Stimulated activated CD4-positive, alpha-beta T cell treated with anti-CD3 and anti-CD28 coated beads, Interleukin-1b, Interleukin-23, amount 100 ng/mL, for 48 hours (primary cell): ENCODE results near the gene PAQR6.
A peak's percentile ranks its signal among the peaks of the same experiment; 100 is the strongest.

Experiments used
- DNase-seq: peaks from one replicate; pipeline ENCODE4 v3.0.0-alpha.2; 2020

PAQR6 gene

GRCh38 chr1:156247460-156248322 is at the start of gene PAQR6:
Gene PAQR6, minus strand, starts transcription at chr1:156248056. Its CDS starts 1,325 bp downstream, at chr1:156246731.
- no peak for DNase-seq

GRCh38 chr1:156295391-156295947 is 47.6 kb upstream of the PAQR6 start, which contains the start of gene GLMP:
Gene GLMP, minus strand, starts transcription at chr1:156295679. Its CDS starts 34 bp downstream, at chr1:156295645.
- DNase-seq, result peak; percentile 51

- no peak for DNase-seq
These were observed 46.0 kb upstream of the PAQR6 start for GRCh38 chr1:156293895-156294294.

GRCh38 chr1:156293098-156293434 is 45.2 kb upstream of the PAQR6 start:
- DNase-seq, result no peak

- DNase-seq, result peak; percentile 26
These were observed 43.6 kb upstream of the PAQR6 start for GRCh38 chr1:156291226-156292061.

- no peak for DNase-seq
These were observed 42.0 kb upstream of the PAQR6 start for GRCh38 chr1:156289857-156290256.

- no peak for DNase-seq
These were observed 38.2 kb upstream of the PAQR6 start for GRCh38 chr1:156286061-156286460.

GRCh38 chr1:156285437-156285836 is 37.6 kb upstream of the PAQR6 start:
- no peak for DNase-seq

GRCh38 chr1:156284757-156285156 is 36.9 kb upstream of the PAQR6 start:
- no peak for DNase-seq

- DNase-seq, result no peak
These were observed 36.3 kb upstream of the PAQR6 start, which contains the start of gene TMEM79 for GRCh38 chr1:156284112-156284511. Gene TMEM79, plus strand, starts transcription at chr1:156284325. Its CDS starts 902 bp downstream, at chr1:156285227.

- DNase-seq, result no peak
These were observed 35.7 kb upstream of the PAQR6 start for GRCh38 chr1:156283521-156283920.

GRCh38 chr1:156282479-156283222 is 34.8 kb upstream of the PAQR6 start, which contains the start of gene SMG5:
Gene SMG5, minus strand, starts transcription at chr1:156282825. Its CDS starts 145 bp downstream, at chr1:156282680.
- DNase-seq, result peak; percentile 97

GRCh38 chr1:156281693-156282478 is 34.0 kb upstream of the PAQR6 start:
- DNase-seq, result peak; percentile 39

GRCh38 chr1:156281281-156281680 is 33.4 kb upstream of the PAQR6 start:
- DNase-seq, result peak; percentile 72

- DNase-seq, result no peak
These were observed 32.0 kb upstream of the PAQR6 start for GRCh38 chr1:156279837-156280236.

- DNase-seq, result no peak
These were observed 29.1 kb upstream of the PAQR6 start for GRCh38 chr1:156276966-156277381.

- no peak for DNase-seq
These were observed 28.7 kb upstream of the PAQR6 start for GRCh38 chr1:156276532-156276931.

GRCh38 chr1:156270314-156270713 is 22.5 kb upstream of the PAQR6 start:
- DNase-seq, result no peak

GRCh38 chr1:156268336-156268735 is 20.5 kb upstream of the PAQR6 start:
- DNase-seq, result no peak

- DNase-seq, result no peak
These were observed 18.2 kb upstream of the PAQR6 start for GRCh38 chr1:156266051-156266450.

- DNase-seq, result no peak
These were observed 15.4 kb upstream of the PAQR6 start for GRCh38 chr1:156263288-156263655.
